Sigmoid colon (tissue), 4 donors: ENCODE measurements around the gene TBC1D23.

Experiments used
- EP300 ChIP-seq, 4 donors: sonication (generic); formaldehyde crosslinking; IDR thresholded peaks; one replicate each; pipeline ENCODE4 v1.6.1; 2017; ENCODE audit warnings: antibody characterized with exemption in 4 of 4
- POLR2AphosphoS5 ChIP-seq, 4 donors: sonication (generic); formaldehyde crosslinking; IDR thresholded peaks; one replicate each; pipeline ENCODE4 v1.6.1; 2017; ENCODE audit warnings: antibody characterized with exemption in 4 of 4
- TF ChIP-seq, protein P1 (sequence below), 4 experiments: fragments of 450-650 bp in 3 of 4; fragments of 200-600 bp in 1 of 4; IDR thresholded peaks; one replicate each; pipeline ENCODE4 v1.5.1; 2016 to 2019; ENCODE audit warnings: antibody characterized with exemption in 4 of 4, mild to moderate bottlenecking in 3 of 4, moderate library complexity in 2 of 4

DNA sequence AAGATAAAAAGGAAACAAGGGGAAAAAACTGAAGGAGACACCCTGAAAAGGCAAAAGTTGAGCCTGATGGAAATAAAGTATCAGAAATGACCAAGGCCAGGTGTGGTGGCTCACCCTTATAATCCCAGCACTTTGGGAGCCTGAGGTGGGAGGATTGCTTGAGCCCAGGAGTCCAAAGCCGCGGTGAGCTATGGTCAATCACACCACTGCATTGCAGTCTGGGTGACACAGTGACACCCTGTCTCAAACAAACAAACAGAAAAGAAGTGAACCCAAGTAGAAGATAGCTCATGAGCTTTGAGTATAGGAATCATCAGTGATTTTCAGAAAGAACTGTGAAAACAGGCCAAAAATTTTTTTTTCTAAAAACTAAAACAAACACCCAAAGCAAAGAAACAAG is 26.4 kb upstream of the TBC1D23 start:
- TF ChIP-seq, protein P1, sequence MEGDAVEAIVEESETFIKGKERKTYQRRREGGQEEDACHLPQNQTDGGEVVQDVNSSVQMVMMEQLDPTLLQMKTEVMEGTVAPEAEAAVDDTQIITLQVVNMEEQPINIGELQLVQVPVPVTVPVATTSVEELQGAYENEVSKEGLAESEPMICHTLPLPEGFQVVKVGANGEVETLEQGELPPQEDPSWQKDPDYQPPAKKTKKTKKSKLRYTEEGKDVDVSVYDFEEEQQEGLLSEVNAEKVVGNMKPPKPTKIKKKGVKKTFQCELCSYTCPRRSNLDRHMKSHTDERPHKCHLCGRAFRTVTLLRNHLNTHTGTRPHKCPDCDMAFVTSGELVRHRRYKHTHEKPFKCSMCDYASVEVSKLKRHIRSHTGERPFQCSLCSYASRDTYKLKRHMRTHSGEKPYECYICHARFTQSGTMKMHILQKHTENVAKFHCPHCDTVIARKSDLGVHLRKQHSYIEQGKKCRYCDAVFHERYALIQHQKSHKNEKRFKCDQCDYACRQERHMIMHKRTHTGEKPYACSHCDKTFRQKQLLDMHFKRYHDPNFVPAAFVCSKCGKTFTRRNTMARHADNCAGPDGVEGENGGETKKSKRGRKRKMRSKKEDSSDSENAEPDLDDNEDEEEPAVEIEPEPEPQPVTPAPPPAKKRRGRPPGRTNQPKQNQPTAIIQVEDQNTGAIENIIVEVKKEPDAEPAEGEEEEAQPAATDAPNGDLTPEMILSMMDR (IDR thresholded peaks at IDR 0.05) = no peak
- TF ChIP-seq POLR2AphosphoS5 (IDR thresholded peaks at IDR 0.05) (no peak), EP300 (IDR thresholded peaks at IDR 0.05) (no peak)
